GM18519 (cell line): ENCODE results near the gene CAMK1D.
"Not testable (repeated sequence)": the region's sequence is repeated elsewhere in the genome, so short reads cannot be mapped to it uniquely, and the experiment has no call there.

Source experiments
- ATAC-seq: cut with Tn5 transposase; IDR thresholded peaks from one replicate; pipeline ENCODE4 v1.9.1; 2021; ENCODE audit warnings: mild to moderate bottlenecking, moderate library complexity; ENCODE audit not compliant: unreplicated experiment, low FRiP score

The CAMK1D gene

GRCh38 chr10:12797471-12798262 is 448.3 kb downstream of the CAMK1D start:
- ATAC-seq = no peak

DNA sequence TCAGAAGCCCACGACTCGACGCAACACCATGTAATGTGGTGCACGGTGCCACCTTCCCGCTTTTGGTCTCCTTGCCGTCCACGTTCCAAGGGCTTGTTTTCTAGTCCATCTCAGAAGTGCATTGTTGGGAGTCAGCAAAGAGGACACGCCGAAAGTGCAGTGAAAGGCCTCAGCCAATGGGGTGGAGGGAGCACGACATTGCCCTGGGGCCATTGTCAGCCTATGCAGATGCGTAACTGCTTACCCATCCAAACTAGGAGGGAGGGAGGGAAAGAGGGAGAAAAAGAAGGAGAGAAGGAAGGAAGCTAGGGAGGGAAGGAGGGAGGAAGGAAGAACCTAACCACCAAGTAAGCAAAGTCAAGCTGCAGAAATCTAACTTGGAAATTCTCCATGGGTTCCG is 449.8 kb downstream of the CAMK1D start:
- no peak for ATAC-seq

GRCh38 chr10:12799714-12800113 is 450.4 kb downstream of the CAMK1D start:
- no peak for ATAC-seq

GRCh38 chr10:12800302-12800701 is 451.0 kb downstream of the CAMK1D start:
- ATAC-seq = no peak

- ATAC-seq = no peak
Observed at GRCh38 chr10:12801214-12802087, 452.1 kb downstream of the CAMK1D start.

DNA sequence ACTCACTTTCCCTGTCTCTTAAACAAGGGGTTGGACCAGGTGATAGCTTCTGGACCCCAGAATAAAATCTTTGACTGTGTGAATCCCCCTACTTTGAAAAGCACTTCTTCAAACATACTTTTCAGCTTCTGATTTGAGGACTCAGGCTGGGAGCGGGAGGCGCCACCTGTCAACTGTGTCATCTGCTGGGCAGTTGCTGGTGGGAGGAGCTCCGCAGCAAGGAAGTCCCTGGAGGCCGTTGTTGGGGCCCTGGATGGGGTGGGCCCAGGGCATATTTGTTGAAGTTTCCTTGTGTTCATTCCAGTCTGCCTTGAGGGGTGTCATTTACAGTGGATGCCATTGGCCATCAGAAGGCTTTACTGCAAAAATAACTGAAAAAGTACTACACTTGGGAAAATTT is 454.4 kb downstream of the CAMK1D start:
- ATAC-seq = no peak

DNA sequence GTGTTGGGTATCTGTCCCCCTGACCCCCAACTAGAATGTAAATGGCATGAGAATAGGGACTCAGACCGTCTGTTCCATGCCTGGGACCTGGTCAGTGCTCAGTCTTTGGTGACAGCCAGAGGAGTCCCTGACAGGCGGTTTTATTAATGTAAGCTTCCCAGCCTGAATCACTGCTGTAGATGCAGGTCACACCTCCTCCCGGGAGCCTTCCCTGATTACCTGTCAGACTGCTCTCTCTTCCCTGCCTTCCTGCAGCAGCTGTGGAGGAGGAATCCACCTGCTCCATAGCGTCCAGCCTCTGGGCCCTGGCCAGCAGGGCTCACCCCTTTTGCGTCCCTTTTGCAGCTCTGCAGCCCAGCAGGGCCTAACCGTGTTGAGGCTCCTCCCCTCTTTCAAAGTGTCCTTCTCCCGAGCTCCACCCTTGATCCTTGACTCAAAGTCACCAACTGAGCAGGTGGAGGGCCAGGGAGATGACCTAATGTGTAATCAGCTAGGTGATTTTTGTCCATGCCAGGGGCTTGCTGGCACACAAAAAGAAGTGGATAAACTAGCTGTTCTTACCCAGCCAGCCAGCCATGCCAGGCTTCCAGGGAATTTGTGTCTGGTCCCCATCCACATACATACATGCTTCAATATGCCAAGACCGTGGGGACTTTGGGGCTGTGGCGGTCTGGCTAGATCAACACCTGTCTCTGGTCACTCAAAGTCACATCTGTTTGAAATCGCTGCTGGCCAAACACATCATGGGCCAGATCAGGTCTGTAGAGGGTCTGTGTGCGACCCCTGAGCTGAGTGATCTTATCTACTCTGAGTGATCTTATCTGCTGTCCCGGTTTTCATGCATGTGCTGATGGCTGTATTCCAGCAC is 457.1 kb downstream of the CAMK1D start:
- ATAC-seq = no peak

GRCh38 chr10:12807096-12807755 is 457.9 kb downstream of the CAMK1D start:
- ATAC-seq = no peak

DNA sequence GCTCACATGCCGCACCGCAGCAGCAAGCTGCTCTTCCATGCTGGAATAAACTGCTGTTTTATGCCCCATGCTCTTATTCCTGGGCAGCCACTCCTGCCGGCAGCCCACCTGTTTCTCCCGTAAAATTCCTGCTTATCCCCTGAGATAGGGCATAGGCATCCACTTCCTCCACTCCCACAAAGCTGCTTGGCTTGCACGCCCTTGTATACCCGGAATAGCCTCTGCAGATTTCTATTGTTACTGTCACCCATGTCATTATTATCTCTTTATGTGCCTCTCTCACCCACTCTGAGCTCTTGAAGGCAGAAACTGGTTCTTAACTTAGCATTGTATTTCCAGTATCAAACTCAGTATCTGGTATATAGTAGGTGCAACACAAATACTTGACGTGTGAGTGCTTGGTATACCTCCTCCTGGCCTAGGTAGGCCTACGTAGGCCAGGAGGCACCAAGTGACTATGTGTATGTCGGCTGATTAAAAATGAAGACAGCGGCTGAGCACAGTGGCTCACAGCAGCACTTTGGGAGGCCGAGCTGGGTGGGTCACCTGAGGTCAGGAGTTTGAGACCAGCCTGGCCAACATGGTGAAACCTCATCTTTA is 458.8 kb downstream of the CAMK1D start:
- no peak for ATAC-seq

DNA sequence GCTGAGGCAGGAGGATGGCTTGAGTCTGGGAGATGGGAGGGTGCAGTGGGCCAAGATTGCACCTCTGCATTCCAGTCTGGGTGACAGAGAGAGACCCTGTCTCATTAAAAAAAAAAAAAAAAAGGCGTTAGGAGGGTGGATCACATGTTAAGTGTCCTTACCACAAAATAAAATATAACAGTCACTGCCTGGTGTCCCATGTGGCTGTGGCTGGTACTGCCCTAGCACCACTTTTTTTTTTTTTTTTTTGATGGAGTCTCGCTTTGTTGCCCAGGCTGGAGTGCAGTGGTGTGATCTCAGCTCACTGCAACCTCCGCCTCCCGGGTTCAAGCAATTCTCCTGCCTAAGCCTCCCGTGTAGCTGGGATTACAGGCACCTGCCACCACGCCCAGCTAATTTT is 460.7 kb downstream of the CAMK1D start:
- ATAC-seq = not testable (repeated sequence)

- ATAC-seq = no peak
Observed at GRCh38 chr10:12811826-12812225, 462.5 kb downstream of the CAMK1D start.

DNA sequence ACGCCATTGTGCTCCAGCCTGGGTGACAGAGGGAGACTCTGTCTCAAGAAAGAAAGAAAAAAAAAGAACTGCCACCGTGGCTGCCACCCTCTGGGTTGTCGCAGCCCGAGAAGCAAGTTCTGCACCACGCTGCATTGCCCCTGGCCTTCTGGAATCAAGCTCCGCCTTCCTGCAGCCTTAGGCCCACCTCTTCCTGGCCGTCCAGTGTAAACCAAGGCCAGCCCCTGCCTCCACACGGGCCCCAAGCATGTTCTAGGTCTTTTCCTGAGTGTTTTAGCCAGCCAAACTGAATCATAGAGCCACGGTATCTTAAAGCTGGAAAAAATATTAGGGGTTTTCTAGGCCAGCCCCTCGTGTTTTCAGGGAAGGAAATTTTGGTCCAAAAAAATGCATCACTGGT is 463.2 kb downstream of the CAMK1D start:
- ATAC-seq = no peak

GRCh38 chr10:12814166-12814565 is 464.8 kb downstream of the CAMK1D start:
- ATAC-seq = no peak

- ATAC-seq = no peak
Observed at GRCh38 chr10:12819071-12819470, 469.7 kb downstream of the CAMK1D start.

DNA sequence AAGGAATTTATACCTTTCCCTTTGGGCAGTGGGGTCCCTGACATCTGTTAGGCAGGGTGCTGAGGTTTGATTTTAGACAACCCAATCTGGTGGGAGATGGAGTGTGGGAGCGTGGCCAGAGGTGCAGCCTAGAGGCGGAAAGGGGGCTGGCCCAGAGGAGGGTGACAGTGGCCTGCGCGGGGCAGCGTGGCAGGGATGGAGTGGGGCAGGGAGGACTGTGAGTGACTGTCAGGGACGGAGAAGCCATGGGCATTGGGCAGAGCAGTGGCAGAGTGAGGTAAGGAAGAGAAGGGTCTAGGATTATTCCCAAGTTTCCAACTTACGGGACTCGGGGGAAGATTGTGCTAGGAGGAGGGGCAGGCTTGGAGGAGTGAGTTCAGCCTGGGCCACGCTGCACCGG is 470.3 kb downstream of the CAMK1D start:
- ATAC-seq = no peak

DNA sequence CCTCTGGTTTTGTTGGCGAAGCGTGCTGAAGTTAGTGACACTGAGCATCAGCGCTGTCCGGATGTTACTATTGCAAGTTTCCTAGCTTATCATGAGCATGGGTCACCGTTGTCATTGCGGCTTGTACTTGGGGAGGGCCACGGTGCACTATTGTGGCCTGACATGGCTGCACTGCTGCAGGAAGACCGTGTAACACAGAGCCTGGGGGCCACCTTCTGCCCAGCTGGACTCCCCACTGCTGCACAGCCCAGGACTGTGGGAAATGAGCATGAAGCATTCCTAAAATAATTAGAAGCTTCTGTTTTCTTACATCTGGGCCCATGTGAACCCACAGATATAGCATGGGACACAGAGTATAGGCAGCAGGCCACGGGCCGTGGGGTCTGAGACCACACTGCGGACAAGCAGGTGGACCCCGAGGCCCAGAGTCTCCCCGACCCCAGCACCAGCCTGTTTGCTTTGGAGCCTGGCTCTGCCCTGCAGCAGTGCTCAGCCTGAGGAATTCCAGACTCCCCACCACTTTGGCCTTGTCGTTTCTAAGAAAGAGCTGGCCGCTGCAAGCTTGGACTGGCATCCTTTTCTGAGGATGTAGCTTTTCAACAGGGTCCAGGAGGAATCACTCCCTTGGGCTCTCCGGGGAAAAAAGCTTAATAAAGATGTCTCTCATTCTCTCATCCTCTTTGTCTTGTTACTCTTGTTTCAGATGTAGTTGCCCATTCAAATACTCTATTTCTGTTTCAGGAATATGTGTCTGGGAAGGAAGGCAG is 473.0 kb downstream of the CAMK1D start:
- no peak for ATAC-seq

- ATAC-seq = no peak
Observed at GRCh38 chr10:12822893-12823170, 473.5 kb downstream of the CAMK1D start.

GRCh38 chr10:12823328-12823727 is 474.0 kb downstream of the CAMK1D start:
- ATAC-seq = no peak

DNA sequence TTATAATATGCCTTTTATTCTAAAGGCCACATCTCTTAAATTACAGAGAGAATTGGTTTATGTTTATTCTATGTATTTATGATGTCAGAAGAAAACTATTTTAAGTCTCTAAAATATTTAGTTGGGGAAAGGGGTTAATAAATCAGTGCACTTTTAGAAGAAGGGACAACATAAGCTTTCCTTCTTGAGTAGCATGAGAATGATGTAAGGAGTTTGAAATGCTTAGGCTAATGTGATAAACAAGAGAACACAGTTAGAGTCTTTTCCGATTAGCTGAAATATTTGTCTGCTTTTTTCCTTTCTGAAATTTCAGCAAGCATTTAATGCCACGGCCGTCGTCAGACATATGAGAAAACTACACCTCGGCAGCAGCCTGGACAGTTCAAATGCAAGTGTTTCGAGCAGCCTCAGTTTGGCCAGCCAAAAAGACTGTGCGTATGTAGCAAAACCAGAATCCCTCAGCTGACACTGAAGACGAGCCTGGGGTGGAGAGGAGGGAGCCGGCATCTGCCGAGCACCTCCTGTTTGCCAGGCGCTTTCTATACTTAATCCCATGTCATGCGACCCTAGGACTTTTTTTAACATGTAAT is 476.0 kb downstream of the CAMK1D start:
- no peak for ATAC-seq
